Glutamatergic neuron (in vitro differentiated cells): Measurements from ENCODE around the gene HNRNPD. TPM values are rescaled to one million over a fixed set of nuclear protein-coding genes. Genes with fewer than 3 reads are reported as not detected.
"Not testable (repeated sequence)": the region's sequence is repeated elsewhere in the genome, so short reads cannot be mapped to it uniquely, and the experiment has no call there.

Source experiments
- DNase-seq: peaks from one replicate; pipeline ENCODE4 v3.0.0; 2022
- H3K27ac Mint-ChIP-seq: one replicate; pipeline ENCODE4 v1.8.0; 2020; ENCODE audit warnings: mild to moderate bottlenecking, mixed read lengths, inconsistent platforms; ENCODE audit not compliant: unreplicated experiment
- H3K27me3 Mint-ChIP-seq: one replicate; pipeline ENCODE4 v1.8.0; 2020; ENCODE audit warnings: mild to moderate bottlenecking, moderate library complexity, mixed read lengths, inconsistent platforms; ENCODE audit not compliant: unreplicated experiment
- H3K36me3 Mint-ChIP-seq: one replicate; pipeline ENCODE4 v1.8.0; 2020; ENCODE audit warnings: mild to moderate bottlenecking, mixed read lengths, inconsistent platforms; ENCODE audit not compliant: unreplicated experiment
- H3K4me1 Mint-ChIP-seq: one replicate; pipeline ENCODE4 v1.8.0; 2020; ENCODE audit warnings: mild to moderate bottlenecking, low read depth, mixed read lengths, inconsistent platforms; ENCODE audit not compliant: unreplicated experiment
- H3K4me3 Mint-ChIP-seq: one replicate; pipeline ENCODE4 v1.8.0; 2020; ENCODE audit warnings: mild to moderate bottlenecking, mixed read lengths, inconsistent platforms; ENCODE audit not compliant: unreplicated experiment
- H3K9me3 Mint-ChIP-seq: one replicate; pipeline ENCODE4 v1.8.0; 2020; ENCODE audit warnings: mild to moderate bottlenecking, moderate library complexity, mixed read lengths, inconsistent platforms; ENCODE audit not compliant: unreplicated experiment
- total RNA-seq: library from RNA; stranded (reverse); fragmentation: NEBNext Ultra II Directional; extraction: Animal tissue kit (Norgen Biotek cat#: 25700); gene quantifications from one replicate; pipeline ENCODE4 v1.2.1, GENCODE V29; 2021; ENCODE audit not compliant: unreplicated experiment
- TF ChIP-seq, protein P1 (sequence below): fragments of 200-600 bp; sonication (generic); IDR thresholded peaks from one replicate; pipeline ENCODE4 v1.5.0; 2021; ENCODE audit not compliant: partially characterized antibody, unreplicated experiment

The HNRNPD gene
- total RNA-seq, 1 donor from 2014 or later, result 253 TPM

DNA sequence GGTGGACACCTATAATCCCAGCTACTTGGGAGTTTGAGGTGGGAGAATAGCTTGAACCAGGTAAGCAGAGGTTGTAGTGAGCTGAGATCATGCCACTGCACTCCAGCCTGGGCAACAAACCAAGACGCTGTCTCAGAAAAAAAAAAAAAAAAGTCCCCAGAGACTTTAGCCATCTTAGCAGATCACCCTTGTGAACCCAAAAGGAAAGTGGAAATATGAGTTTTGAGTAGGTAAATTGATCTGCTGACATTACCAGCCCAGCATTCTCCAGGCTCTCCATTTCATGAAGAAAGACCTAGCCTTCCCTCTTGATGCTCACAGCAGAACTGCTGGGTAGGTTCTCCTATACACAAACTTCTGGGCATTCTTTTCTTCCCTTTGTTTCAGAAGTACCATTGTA lies 24.5 kb upstream of the HNRNPD start:
- Mint-ChIP-seq H3K36me3 (no peaks in the 10 kb centered on the region), H3K27me3 (no peaks in the 10 kb centered on the region), H3K27ac (no peak overlapping the region), H3K4me1 (no peaks in the 10 kb centered on the region), H3K4me3 (no peak overlapping the region), H3K9me3 (no peaks in the 10 kb centered on the region)
- no peak for DNase-seq
- TF ChIP-seq, protein P1, sequence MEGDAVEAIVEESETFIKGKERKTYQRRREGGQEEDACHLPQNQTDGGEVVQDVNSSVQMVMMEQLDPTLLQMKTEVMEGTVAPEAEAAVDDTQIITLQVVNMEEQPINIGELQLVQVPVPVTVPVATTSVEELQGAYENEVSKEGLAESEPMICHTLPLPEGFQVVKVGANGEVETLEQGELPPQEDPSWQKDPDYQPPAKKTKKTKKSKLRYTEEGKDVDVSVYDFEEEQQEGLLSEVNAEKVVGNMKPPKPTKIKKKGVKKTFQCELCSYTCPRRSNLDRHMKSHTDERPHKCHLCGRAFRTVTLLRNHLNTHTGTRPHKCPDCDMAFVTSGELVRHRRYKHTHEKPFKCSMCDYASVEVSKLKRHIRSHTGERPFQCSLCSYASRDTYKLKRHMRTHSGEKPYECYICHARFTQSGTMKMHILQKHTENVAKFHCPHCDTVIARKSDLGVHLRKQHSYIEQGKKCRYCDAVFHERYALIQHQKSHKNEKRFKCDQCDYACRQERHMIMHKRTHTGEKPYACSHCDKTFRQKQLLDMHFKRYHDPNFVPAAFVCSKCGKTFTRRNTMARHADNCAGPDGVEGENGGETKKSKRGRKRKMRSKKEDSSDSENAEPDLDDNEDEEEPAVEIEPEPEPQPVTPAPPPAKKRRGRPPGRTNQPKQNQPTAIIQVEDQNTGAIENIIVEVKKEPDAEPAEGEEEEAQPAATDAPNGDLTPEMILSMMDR, result no peak

DNA sequence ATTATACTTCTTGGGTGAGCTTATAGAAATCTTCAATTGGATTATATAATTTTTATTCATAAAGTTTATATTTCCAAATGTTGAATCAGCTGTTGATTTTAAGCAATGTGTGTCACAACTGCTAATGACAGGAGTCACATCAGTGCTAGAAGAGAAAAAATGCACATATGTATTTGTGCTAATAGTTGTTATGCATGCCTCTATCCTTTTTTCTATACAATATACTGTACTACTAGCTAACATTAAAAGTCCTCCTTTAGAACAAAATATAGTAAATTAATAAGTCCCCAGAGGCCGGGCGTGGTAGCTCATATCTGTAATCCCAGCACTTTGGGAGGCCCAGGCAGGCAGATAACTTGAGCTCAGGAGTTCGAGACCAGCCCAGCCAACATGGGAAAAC lies 23.7 kb upstream of the HNRNPD start:
- TF ChIP-seq, protein P1, result no peak
- Mint-ChIP-seq H3K4me1 (no peaks in the 10 kb centered on the region), H3K27me3 (no peaks in the 10 kb centered on the region), H3K9me3 (no peaks in the 10 kb centered on the region), H3K27ac (no peak overlapping the region), H3K36me3 (no peaks in the 10 kb centered on the region), H3K4me3 (no peak overlapping the region)
- DNase-seq, result no peak

DNA sequence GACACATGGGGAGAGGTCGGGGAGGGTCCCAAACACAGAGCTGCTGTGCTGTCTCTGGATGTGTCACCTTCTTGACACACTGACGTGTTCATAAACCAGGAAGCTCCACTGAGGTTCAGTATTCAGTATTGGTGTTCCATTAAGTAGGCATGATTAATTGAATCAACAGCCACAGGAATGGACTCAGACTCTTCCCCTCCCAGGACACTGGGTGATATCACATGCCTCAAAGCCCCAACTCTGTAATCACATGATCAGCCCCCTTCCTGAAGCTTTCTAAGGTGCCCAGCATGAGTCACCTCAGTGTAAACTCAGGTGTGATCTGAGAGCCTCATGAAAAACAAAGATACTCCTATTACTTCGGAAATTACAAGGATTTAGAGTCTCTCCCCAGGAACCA lies 21.1 kb upstream of the HNRNPD start:
- Mint-ChIP-seq H3K4me3 (no peak overlapping the region), H3K9me3 (no peaks in the 10 kb centered on the region), H3K27ac (no peak overlapping the region), H3K27me3 (no peaks in the 10 kb centered on the region), H3K36me3 (no peaks in the 10 kb centered on the region), H3K4me1 (no peaks in the 10 kb centered on the region)
- no peak for DNase-seq
- TF ChIP-seq, protein P1, result no peak

DNA sequence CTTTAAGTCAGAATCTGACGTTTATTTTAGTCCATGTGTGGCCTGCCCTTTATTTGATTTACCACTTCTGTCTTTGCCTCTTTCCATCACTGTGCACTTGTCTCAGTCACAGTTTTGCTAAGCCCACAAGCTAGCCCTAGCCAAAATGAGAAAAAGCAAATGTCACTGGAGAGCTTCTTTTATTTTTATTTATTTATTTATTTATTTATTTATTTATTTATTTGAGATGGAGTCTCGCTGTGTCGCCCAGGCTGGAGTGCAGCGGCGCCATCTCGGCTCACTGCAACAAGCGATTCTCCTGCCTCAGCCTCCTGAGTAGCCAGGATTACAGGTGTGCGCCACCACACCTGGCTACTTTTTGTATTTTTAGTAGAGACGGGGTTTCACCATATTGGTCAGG lies 16.3 kb upstream of the HNRNPD start:
- H3K4me3 Mint-ChIP-seq, H3K9me3 Mint-ChIP-seq, H3K4me1 Mint-ChIP-seq, DNase-seq, H3K27me3 Mint-ChIP-seq, H3K36me3 Mint-ChIP-seq, H3K27ac Mint-ChIP-seq: not testable (repeated sequence)

DNA sequence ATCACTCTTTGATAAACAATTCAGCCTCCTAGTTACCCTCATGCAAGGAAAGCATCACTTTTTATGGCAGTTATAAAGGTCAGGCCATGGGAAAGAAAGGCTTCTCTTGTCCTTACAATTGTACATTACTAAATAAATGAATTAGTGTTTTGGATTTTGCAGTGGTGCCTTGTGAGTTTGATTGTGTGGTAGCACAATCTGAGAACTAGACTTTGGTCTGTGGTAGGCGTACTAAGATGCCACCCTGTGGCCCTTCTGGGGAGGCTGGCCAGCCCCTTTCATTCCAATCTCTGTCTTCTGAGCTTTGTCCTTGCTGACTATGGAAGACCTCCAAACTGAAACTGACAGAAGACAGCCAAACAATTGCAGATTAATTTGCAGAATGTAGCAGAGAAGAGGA lies 14.6 kb upstream of the HNRNPD start:
- no peak for DNase-seq
- Mint-ChIP-seq H3K27me3 (no peaks in the 10 kb centered on the region), H3K9me3 (peaks cover 7% of the 10 kb centered on the region), H3K4me3 (no peak overlapping the region), H3K27ac (no peak overlapping the region), H3K36me3 (peaks cover 11% of the 10 kb centered on the region), H3K4me1 (no peaks in the 10 kb centered on the region)
- TF ChIP-seq, protein P1, result no peak

- DNase-seq, H3K27me3 Mint-ChIP-seq, H3K27ac Mint-ChIP-seq, H3K4me1 Mint-ChIP-seq, H3K9me3 Mint-ChIP-seq, H3K4me3 Mint-ChIP-seq: not testable (repeated sequence)
- peaks cover 11% of the 10 kb centered on the region for H3K36me3 Mint-ChIP-seq
These were observed 12.5 kb upstream of the HNRNPD start for GRCh38 chr4:82386312-82386711.
